Right renal cortex interstitium (tissue), 3 donors: ENCODE measurements around the gene CD44. TPM values are rescaled to one million over a fixed set of nuclear protein-coding genes. Genes with fewer than 3 reads are reported as not detected.

ENCODE experiments used
- DNase-seq, 3 donors: peaks; one replicate each; pipeline ENCODE4 v3.0.0-alpha.2; 2013; ENCODE audit warnings: low read depth in 3 of 3, low spot score in 2 of 3
- polyA plus RNA-seq, 3 donors: library from polyadenylated mRNA; unstranded; fragments of 120-200 nt; gene quantifications; one replicate each; pipeline ENCODE4 v1.2.1, GENCODE V29; 2013; ENCODE audit not compliant: insufficient read length in 3 of 3

CD44 gene
- polyA plus RNA-seq, 3 donors, result 11.9 to 13.9 (median 13.8) TPM

GRCh38 chr11:35136311-35136710 lies 2.7 kb upstream of the CD44 start:
- DNase-seq, result no peak

GRCh38 chr11:35138058-35138457 lies 913 bp upstream of the CD44 start:
- no peak for DNase-seq

GRCh38 chr11:35138606-35138942 lies 397 bp upstream of the CD44 start:
- no peak for DNase-seq

GRCh38 chr11:35139722-35140282 lies 831 bp downstream of the CD44 start:
- no peak for DNase-seq

GRCh38 chr11:35141071-35141470 lies 2.1 kb downstream of the CD44 start:
- no peak for DNase-seq

- no peak for DNase-seq
These were observed 2.6 kb downstream of the CD44 start for GRCh38 chr11:35141571-35141971.

GRCh38 chr11:35142481-35143075 lies 3.6 kb downstream of the CD44 start:
- no peak for DNase-seq

GRCh38 chr11:35143297-35144135 lies 4.5 kb downstream of the CD44 start:
- DNase-seq, result no peak

- no peak for DNase-seq
These were observed 5.3 kb downstream of the CD44 start for GRCh38 chr11:35144136-35144741.

- DNase-seq, result no peak
These were observed 5.8 kb downstream of the CD44 start for GRCh38 chr11:35144806-35145205.

GRCh38 chr11:35145271-35145670 lies 6.3 kb downstream of the CD44 start:
- DNase-seq, result no peak

- DNase-seq, result no peak
These were observed 7.1 kb downstream of the CD44 start for GRCh38 chr11:35146074-35146521.

- no peak for DNase-seq
These were observed 7.7 kb downstream of the CD44 start for GRCh38 chr11:35146711-35147110.

GRCh38 chr11:35147235-35147634 lies 8.3 kb downstream of the CD44 start:
- DNase-seq, result no peak

GRCh38 chr11:35148163-35148837 lies 9.3 kb downstream of the CD44 start:
- DNase-seq, result no peak

- DNase-seq, result no peak
These were observed 11.5 kb downstream of the CD44 start for GRCh38 chr11:35150454-35150853.

GRCh38 chr11:35151241-35151640 lies 12.3 kb downstream of the CD44 start:
- DNase-seq, result no peak

- no peak for DNase-seq
These were observed 12.8 kb downstream of the CD44 start for GRCh38 chr11:35151683-35152280.

- no peak for DNase-seq
These were observed 13.6 kb downstream of the CD44 start for GRCh38 chr11:35152575-35152974.

- no peak for DNase-seq
These were observed 14.3 kb downstream of the CD44 start for GRCh38 chr11:35153280-35153679.

GRCh38 chr11:35154952-35155351 lies 16.0 kb downstream of the CD44 start:
- no peak for DNase-seq
